SK-N-DZ (cell line): ENCODE data around the gene KRTAP10-3.
"Not testable (repeated sequence)": the region's sequence is repeated elsewhere in the genome, so short reads cannot be mapped to it uniquely, and the experiment has no call there.

Source experiments
- DNase-seq: peaks from one replicate; pipeline ENCODE4 v3.0.0-alpha.2; 2015; ENCODE audit warnings: low spot score

The KRTAP10-3 gene

GRCh38 chr21:44571844-44572782, 13.5 kb upstream of the KRTAP10-3 start:
- DNase-seq: no peak

DNA sequence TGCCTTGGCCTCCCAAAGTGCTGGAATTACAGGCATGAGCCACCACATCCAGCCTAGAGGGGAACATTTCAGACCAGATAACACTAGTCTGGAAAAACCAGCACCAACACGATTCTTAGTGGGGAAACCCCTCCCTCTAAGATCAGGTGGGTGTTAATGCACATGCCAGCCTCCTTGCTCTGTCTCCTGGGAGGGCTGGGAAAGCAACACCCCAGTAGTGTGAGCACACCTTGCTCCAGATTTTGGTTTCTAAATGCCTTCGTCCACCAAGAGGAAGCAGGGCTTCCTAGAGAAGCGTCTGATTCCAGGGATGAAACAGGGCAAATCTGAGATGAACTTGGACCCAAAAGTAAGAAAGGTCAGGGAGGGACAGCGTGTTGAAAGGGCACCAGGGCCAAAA, 12.7 kb upstream of the KRTAP10-3 start:
- DNase-seq: no peak

- DNase-seq: no peak
Measured at GRCh38 chr21:44569861-44570517, 11.4 kb upstream of the KRTAP10-3 start.

GRCh38 chr21:44568667-44569556, 10.3 kb upstream of the KRTAP10-3 start:
- DNase-seq: no peak

- DNase-seq: no peak
Measured at GRCh38 chr21:44568261-44568660, 9.7 kb upstream of the KRTAP10-3 start.

DNA sequence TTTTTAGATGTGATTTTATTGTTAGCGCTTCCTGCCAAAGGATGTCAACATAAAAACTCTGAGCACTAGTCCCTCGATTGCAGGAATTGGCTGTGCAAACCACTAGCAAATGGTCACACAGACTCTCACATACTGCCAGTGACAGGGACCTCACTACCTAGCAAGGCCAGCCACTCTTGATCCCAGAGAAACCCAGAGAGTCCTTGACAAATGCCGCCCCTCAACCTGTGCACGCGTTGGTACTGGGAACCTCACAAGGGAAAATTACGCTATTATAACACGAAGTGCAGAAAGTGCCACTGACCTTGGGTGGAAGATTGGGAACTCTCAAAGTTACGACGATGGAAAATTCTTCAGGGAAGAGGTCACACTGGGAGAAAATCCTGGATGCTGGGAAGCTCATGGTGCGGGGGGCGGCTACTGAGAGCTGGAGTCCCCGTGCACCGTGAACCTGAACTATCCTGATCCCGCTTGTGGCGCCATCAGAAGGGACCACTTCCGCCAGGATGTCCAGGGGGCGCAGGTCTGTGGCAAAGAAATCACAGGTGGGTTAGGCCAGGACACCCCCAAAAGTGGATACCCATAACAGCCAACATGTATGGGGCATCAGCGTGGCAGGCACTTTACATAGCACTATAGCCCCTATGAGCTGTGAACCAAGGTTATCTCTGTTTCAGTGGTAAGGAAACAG, 9.0 kb upstream of the KRTAP10-3 start:
- DNase-seq: no peak

DNA sequence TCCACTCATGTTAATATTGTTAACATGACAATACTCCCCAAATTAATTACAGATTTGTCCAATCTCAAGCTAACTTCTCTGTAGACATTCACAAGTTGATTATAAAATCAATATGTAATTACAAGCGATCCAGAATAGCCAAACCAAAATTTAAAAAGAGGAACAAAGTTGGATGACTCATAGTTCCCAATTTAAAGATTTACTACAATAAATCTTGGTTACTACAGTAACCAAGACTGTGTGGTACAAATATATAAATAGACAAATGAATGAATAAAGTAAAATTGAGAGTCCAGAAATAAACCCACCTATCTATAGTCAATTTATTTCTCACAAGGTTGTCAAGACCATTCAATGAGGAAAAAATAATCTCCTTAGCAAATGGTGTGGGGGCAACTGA, 7.8 kb upstream of the KRTAP10-3 start:
- DNase-seq: no peak

DNA sequence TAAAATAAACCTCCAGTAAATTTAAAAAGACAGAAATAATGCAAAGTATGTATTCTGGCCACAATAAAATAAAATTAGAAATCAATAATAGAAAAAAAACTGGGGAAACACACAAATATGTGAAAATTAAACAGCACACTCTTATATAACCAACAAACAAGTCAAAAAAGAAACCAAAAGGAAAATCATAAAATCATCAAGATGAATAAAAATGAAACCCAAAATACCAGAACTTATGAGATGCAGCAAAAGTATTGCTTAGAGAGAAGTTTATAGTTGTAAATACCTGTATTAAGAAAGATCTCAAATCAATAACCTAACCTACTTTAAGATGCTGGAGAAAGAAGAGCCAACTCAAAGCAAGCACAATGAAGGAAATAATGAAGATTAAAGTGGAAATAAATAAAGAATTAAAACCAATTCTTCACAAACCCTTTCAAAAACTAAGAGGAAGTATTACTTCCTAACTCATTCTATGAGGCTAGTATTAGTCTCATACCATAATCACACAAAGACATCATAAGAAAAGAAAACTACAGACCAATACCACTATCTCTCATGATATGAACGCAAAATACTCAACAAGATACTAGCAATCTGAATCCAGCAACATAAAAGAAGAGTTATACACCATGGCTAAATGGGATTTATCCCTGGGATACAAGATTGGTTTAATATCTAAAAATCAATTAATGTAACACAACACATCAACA, 6.4 kb upstream of the KRTAP10-3 start:
- DNase-seq: no peak

DNA sequence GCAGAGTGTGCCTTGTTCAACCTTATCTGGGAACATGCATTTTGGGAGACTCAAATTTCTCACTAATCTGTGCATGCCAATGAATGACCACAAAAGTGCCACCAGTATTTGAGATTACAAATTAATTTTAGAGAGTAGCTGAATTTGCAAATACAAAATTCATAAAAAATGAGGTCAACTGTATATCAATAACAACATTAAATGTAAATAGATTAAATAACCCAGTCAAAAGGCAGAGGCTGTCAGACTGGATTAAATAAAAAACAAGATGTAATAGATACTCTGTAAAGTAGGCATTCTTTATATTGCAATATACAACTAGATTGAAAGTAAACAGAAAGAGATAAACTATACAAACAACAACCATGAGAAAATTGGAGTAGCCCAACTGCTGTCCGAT, 5.5 kb upstream of the KRTAP10-3 start:
- DNase-seq: no peak

DNA sequence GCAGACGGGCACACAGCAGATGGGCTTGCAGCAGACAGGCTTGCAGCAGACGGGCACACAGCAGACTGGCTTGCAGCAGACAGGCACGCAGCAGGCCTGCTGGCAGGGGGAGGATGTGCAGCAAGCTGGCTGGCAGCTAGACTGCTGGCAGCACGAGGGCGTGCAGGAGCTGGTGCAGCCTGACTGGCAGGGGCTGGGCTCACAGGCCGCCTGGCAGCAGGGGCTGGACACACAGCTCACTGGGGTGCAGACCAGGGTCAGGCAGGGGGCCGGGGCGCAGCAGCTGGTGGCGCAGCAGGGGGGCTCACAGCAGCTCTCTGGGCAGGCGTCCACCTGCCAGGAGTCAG, 293 bp downstream of the KRTAP10-3 start:
- DNase-seq: not testable (repeated sequence)

GRCh38 chr21:44557491-44558328, 885 bp downstream of the KRTAP10-3 start:
- no peak for DNase-seq

DNA sequence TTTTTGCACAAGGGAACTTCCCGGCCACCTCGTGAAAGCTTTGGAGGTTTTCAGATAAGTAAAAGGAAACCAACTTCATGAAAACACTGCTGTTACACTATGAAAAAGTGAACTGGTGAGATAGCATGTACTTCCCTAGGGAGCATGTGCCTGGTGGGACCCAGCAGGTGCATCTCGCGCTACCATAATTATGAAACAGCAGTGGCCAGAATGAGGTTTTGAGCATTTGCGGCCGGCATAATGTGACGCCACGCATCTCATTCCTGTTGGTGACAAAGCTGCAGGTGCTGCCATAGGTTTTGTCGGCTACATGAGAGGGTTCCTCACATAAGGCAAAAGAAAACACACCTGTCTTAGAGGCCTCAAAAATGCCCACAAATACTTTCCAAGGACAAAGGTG, 1.7 kb downstream of the KRTAP10-3 start:
- no peak for DNase-seq

DNA sequence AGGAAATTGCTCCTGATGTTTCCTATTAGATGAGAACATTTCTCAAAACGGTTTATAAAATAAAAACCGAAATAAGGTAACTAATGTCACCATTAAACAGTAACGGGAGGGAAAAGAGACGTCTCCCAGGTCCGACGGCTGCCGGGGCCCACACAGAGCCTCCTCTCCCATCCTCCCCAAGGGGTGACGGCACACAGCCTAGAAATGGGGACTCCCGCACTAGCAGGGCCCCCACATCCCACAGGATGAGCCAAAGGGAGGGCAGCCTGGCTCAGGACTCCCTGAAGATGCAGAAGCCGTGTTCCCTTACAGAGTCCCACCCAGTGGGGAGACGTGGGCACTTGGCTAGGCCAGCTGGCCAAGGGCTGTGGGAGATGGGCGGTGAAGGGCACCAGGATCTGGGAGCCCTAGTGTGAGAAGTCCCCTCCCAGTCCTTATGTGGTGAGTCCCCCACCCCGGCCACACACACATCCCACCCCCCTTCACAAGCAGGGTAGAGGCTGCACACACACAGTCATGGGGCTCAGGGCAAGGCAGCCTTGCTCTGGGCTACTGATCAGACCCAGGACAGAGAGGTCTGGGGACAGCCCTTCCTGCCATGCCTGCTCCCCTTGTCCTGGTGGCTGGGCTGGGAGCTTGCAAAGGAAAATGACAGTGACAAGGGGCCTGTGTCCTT, 3.3 kb downstream of the KRTAP10-3 start:
- no peak for DNase-seq

DNA sequence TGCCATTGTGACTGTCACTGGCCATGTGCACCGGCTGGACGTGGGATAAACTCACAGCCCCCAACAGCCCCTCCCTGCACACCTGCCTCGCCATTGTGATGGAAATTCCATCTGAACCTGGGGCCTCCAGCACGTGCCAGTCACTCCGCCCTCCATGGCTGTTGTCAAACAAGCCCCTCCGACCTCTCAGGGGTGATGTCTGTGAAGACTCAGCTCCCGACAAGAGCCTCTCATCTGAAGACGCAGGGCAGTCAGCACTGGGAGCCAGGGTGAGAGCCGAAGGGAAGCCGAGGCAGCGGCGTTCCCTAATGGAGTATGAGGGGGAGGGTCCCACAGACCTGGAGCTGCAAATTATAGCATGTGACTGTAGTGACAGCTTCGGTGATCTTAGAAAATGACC, 5.9 kb downstream of the KRTAP10-3 start:
- DNase-seq: no peak

DNA sequence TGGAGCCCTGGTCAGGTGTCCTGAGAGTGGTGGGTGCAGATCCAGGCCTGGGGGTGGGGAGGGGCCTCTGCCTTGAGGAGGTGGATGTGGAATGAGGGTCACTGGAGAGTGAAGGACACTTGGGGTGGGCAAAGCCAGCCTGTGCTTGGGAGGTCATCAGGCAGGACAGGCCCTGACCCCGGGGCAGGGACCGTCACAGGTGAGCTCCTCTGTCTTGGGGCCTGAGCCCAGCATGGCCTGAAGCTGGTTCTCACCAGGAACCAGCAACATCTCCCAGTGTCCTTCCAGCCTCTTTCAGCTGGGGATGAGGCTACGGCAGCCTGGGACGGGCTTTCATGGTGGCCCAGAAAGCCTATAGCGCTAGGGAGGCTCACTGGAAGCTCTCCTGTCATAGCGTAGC, 6.5 kb downstream of the KRTAP10-3 start:
- no peak for DNase-seq

GRCh38 chr21:44551340-44551961, 7.1 kb downstream of the KRTAP10-3 start, which contains the start of gene KRTAP10-2:
KRTAP10-2 (minus strand) TSS chr21:44551505; CDS start chr21:44551458, 47 bp downstream.
- no peak for DNase-seq

DNA sequence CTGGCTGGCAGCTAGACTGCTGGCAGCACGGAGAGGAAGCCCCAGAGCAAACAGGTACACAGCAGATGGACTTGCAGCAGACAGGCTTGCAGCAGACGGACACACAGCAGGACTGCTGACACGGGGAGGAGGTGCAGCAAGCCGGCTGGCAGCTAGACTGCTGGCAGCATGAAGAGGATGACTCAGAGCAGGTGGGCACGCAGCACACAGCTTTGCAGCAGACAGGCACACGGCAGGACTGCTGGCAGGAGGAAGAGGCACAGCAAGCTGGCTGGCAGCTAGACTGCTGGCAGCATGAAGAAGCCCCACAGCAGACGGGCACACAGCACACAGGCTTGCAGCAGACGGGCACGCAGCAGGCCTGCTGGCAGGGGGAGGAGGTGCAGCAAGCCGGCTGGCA, 7.8 kb downstream of the KRTAP10-3 start:
- DNase-seq: no peak

- not testable (repeated sequence) for DNase-seq
Measured at GRCh38 chr21:44550285-44550684, 8.3 kb downstream of the KRTAP10-3 start.
